Activated CD4-positive, alpha-beta T cell treated with anti-CD3 and anti-CD28 coated beads, Interleukin-2, amount 50 U/mL, for 16 hours (primary cell): ENCODE results near the gene NUDT19.
"Not testable (repeated sequence)": the region's sequence is repeated elsewhere in the genome, so short reads cannot be mapped to it uniquely, and the experiment has no call there.

ENCODE experiments used
- DNase-seq: peaks from one replicate; pipeline ENCODE4 v3.0.0-alpha.2; 2020

NUDT19 gene

GRCh38 chr19:32675720-32676185 is 15.9 kb upstream of the NUDT19 start, which contains the start of gene RGS9BP:
Gene RGS9BP (plus strand): TSS chr19:32675848. CDS start chr19:32676264, 416 bp downstream.
- DNase-seq = peak; percentile 65

- DNase-seq = no peak
Measured at GRCh38 chr19:32676186-32676894, 15.3 kb upstream of the NUDT19 start.

DNA sequence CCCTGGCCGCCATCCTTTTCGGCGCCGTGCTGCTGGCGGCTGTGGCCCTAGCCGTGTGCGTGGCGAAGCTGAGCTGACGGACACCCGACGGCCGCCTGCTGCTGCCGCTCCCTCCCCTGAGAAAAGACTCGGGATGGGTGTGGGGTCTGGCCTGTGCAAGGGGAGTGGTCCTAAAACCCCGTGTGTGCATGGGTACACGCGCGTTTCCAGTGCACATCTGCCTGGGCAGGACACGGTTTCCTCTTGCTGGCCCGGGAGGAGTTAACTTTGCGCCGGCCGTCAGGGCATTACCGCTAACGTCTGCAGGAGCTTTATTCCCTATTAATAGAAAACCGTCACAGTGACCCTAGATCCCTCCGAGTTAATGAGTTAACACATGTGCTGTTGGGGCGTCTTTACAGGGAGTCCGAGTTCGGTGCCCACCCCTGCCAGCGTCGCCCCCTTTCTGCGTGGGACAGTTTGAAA is 14.7 kb upstream of the NUDT19 start:
- no peak for DNase-seq

- no peak for DNase-seq
Measured at GRCh38 chr19:32677657-32678056, 14.0 kb upstream of the NUDT19 start.

GRCh38 chr19:32680986-32681385 is 10.6 kb upstream of the NUDT19 start:
- no peak for DNase-seq

- DNase-seq = no peak
Measured at GRCh38 chr19:32682317-32682716, 9.3 kb upstream of the NUDT19 start.

GRCh38 chr19:32686847-32687475 is 4.7 kb upstream of the NUDT19 start:
- no peak for DNase-seq

- no peak for DNase-seq
Measured at GRCh38 chr19:32687681-32688080, 3.9 kb upstream of the NUDT19 start.

- no peak for DNase-seq
Measured at GRCh38 chr19:32688311-32688710, 3.3 kb upstream of the NUDT19 start.

GRCh38 chr19:32691952-32692726 is 518 bp downstream of the NUDT19 start:
- peak; percentile 62 for DNase-seq

GRCh38 chr19:32692727-32693061 is 1.1 kb downstream of the NUDT19 start:
- no peak for DNase-seq

DNA sequence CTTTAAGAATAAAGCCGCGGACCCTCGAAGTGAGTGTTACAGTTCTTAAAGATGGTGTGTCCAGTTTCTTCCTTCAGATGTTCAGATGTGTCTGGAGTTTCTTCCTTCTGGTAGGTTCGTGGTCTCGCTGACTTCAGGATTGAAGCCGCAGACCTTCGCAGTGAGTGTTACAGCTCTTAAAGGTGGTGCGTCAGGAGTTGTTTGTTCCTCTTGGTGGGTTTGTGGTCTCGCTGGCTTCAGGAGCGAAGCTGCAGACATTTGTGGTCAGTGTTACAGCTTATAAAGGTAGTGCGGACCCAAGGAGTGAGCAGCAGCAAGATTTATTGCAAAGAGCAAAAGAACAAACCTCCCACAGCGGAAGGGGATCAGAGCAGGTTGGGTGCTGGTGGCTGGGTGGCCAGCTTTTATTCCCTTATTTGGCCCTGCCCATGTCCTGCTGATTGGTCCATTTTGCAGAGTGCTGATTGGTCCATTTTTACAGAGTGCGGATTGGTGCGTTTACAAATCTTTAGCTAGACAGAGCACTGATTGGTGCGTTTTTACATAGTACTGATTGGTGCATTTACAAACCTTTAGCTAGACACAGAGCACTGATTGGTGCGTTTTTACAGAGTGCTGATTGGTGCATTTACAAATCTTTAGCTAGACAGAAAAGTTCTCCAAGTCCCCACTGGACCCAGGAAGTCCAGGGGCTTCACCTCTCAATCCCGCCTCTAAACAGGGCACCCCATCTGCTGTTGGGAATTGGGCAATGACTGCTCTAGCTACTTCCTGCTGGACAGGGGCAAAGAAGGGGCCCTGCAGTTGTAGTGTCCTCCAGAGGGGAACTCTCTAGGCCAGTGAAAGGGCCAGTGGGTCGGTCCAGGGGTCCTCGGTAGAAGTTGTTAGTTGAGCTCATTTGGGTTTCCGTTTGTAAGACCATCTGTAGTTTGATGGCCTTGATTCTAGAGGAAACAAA is 1.8 kb downstream of the NUDT19 start:
- peak; percentile 68 for DNase-seq

DNA sequence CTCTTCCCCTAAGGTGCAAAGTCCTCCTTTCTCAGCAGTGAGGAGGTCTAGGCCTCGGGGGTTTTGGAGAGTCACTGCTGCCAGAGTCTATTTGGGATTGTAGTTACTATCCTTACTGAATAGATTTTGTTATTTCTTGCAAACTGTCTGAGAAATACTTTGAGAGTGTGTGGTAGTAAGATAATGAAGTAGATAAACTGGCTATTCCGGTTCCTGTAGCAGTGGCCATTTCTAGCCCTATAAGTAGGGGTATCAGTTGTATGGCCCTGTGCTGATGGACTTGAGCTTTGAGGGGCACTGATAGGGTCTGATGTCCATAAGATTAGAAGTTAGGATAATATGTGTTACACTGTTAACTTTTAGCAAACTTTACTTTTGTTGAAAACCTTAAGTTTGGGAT is 2.7 kb downstream of the NUDT19 start:
- DNase-seq = not testable (repeated sequence)

- DNase-seq = not testable (repeated sequence)
Measured at GRCh38 chr19:32694851-32695250, 3.2 kb downstream of the NUDT19 start.

- not testable (repeated sequence) for DNase-seq
Measured at GRCh38 chr19:32695506-32695905, 3.9 kb downstream of the NUDT19 start.

DNA sequence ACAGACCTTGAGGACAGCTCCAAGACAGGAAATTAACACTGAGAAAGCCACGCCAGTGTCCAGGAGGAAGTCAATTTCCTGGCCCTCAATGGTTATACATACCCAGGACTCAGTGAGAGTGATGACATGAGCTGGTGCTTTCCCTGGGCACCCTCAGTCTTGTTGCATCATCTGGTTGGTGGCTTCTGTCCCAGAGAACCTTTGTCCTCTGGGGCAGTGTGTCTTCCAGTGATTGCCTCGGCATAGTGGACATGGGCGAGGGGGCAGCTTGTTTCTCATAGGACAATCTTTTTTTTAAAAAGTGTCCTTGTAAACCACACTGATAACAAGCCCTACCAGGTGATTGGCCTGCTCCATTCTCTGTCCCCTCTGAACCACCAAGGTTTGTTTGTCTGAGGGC is 5.2 kb downstream of the NUDT19 start:
- not testable (repeated sequence) for DNase-seq

- DNase-seq = not testable (repeated sequence)
Measured at GRCh38 chr19:32700129-32700528, 8.5 kb downstream of the NUDT19 start.

DNA sequence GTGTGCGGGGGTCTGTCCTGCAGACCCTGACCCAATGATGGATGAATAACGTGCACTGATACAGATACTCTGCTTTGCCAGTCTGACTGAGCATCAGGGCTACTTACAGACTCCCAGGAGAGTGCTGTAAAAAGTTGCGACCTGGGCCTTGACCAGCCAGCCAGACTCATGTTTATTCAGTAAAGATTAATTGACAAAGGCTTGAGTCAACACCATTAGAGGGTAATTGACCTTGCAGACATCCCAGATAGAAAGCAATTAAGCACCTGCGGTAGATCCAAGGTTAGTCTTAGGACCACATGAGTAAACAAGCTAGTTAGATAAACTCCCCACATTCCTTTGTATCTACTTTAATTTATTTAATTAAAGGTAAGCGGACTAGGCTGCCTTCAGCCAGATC is 10.4 kb downstream of the NUDT19 start:
- no peak for DNase-seq

DNA sequence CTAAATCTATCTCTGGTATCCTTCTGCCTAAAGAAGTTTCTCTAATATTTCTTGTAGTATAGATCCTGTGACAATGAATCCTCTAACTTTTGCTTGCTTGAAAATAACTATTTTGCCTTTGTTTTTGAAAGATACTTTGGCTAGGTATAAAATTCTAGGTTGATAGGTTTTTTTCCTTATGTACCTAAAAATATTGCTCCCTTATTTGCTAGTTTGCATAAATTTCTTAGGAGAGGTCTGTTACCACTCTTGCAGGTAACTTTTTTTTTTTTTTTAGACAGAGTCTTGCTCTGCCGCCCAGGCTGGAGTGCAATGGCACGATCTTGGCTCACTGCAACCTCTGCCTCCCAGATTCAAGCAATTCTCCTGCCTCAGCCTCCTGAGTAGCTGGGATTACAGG is 12.4 kb downstream of the NUDT19 start:
- DNase-seq = not testable (repeated sequence)

- peak; percentile 49 for DNase-seq
Measured at GRCh38 chr19:32708457-32708856, 16.8 kb downstream of the NUDT19 start.

DNA sequence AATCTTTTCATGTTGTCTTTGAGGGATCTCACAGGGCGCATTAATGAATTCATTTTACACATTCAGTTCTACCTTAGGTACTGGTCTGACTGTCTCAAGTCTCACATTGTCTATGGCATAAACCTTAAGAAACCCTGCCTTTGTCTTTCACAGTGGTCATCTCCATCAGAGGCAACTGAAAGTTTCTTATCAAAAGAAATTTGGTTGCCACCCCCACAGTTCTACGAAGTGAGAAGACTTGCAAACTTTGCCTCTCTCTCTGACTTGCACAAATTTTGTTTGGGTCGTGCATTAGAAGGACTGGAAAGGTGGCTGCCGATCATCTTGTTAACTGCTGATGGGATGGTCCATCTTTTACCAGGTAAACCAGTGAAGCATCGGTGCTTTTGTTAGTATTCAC is 17.4 kb downstream of the NUDT19 start:
- no peak for DNase-seq

GRCh38 chr19:32711747-32712146 is 20.1 kb downstream of the NUDT19 start:
- no peak for DNase-seq
